Measurements from ENCODE around the gene ABCD2. TPM values are rescaled to one million over a fixed set of nuclear protein-coding genes. Genes with fewer than 3 reads are reported as not detected.

ABCD2 gene
- total and polyA plus RNA-seq, 9 of the 15 experiments (the other 6 are each of a cell fraction or from before 2014, with no cell fraction given), result 0.01 to 0.08 (median 0.04) TPM; not detected in 3

GRCh38 chr12:39627914-39628313, 8.3 kb upstream of the ABCD2 start (continued):
- TF ChIP-seq ZNF655 (CRISPR knock-in tag; IDR thresholded peaks at IDR 0.05) (no peak), DLX4 (CRISPR knock-in tag; IDR thresholded peaks at IDR 0.05) (no peak), TEAD1 (CRISPR knock-in tag; IDR thresholded peaks at IDR 0.05) (no peak), MXI1 (IDR thresholded peaks at IDR 0.05; ENCODE audit: low read depth, low read length) (no peak), STAT5A (IDR thresholded peaks at IDR 0.05; ENCODE audit: borderline replicate concordance, low read length) (no peak), PATZ1 (CRISPR knock-in tag; IDR thresholded peaks at IDR 0.05; ENCODE audit: borderline replicate concordance) (no peak)
